NCI-H446 (cell line): ENCODE results near the gene IFNL2.
"Not testable (repeated sequence)": the region's sequence is repeated elsewhere in the genome, so short reads cannot be mapped to it uniquely, and the experiment has no call there.

Experiments used
- DNase-seq, 2 experiments: peaks; one replicate each; lab custom pipeline; 2025; lab: John Stamatoyannopoulos, UW

Gene IFNL2

GRCh38 chr19:39297931-39298634 is 29.9 kb downstream of the IFNL2 start:
- DNase-seq = no peak

- DNase-seq = no peak
Measured at GRCh38 chr19:39299404-39299803, 31.2 kb downstream of the IFNL2 start.

DNA sequence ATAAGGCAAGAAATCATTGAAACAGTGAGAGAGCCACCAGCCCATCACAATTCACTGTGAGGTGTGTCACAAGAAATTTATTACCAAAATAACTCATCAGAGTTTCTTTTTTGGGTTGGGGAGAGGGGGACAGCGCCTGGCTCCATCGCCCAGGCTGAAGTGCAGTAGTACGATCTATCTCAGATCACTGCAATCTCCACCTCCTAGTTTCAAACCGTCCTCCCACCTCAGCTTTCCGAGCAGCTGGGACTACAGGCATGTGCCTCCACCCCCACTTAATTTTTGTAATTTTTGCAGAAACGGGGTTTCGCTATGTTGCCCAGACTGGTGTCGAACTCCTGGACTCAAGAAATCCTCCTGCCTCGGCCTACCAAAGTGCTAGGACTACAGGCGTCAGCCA is 31.6 kb downstream of the IFNL2 start:
- DNase-seq = no peak

DNA sequence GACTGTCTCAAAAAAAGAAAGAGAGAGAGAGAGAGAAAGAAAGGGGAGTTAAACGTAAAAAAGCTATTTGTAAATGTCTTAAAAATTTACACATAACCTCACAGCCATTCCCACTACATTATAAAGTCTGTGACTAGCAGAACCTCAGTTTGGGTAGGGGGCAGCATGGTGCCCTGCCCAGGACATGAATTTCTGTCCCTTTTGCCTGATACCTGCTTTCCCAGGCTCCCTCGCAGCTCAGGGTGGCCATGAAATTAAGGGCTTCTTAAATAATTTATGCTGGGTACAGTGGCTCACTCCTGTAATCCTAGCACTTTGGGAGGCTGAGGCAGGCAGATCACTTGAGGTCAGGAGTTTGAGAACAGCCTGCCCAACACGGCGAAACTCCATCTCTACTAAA is 32.8 kb downstream of the IFNL2 start:
- DNase-seq = no peak

GRCh38 chr19:39301562-39301961 is 33.4 kb downstream of the IFNL2 start:
- no peak for DNase-seq

GRCh38 chr19:39303373-39304184 is 35.4 kb downstream of the IFNL2 start:
- DNase-seq = no peak

DNA sequence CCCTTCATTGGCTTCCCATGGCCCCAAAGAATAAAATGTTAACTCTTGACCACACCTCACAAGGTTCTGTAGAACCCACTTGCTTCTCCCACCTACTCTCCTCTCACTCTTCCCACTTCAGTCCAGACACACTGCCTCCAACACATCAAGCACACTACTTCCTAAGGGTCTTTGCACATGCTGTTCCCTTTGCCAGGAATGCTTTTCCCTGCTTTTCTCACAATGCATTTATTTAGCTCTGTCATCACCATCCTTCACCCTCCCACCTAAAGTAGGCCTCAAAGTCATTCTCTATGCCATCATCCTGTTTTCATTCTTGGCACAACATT is 36.0 kb downstream of the IFNL2 start:
- no peak for DNase-seq

GRCh38 chr19:39304701-39305571 is 36.7 kb downstream of the IFNL2 start:
- DNase-seq = no peak

- no peak for DNase-seq
Measured at GRCh38 chr19:39306075-39306474, 37.9 kb downstream of the IFNL2 start.

DNA sequence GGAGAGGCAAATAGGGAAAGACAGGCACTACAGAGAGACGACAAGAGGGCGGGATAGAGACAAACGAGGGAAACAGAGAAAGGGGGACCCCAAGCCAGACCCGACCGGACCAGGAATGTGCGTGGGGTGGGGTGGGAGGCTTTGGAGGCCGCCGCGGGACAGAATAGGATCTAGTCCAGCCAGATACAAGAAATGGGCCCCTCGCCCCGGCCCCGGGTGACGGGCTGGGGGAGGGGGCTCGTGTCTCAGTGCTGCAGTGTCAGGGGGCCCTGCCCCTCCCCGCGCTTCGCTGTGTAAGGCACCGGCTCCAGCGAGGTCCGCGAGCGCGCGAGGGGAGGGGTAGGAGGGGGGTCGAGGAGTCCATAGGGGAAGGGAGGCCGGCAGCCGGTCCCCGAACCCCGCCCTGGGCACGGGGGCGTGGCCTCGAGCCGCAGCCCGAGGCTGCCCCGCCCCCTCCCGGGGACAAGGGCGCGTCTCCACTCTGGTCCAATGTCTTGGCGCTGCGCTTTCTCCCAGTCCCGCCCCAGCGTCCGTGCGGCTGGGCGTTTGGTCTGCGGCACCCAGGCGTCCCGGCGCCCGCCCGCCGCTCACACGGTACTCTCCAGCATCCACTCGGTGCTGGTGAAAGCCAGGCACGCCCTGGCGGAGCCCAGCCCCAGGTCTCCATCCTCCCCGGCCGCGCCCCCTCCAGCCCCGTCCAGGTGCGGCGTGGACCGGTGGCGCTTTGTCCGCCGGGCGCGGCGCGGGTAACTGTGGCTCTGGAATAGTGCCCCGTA is 39.0 kb downstream of the IFNL2 start:
- no peak for DNase-seq

DNA sequence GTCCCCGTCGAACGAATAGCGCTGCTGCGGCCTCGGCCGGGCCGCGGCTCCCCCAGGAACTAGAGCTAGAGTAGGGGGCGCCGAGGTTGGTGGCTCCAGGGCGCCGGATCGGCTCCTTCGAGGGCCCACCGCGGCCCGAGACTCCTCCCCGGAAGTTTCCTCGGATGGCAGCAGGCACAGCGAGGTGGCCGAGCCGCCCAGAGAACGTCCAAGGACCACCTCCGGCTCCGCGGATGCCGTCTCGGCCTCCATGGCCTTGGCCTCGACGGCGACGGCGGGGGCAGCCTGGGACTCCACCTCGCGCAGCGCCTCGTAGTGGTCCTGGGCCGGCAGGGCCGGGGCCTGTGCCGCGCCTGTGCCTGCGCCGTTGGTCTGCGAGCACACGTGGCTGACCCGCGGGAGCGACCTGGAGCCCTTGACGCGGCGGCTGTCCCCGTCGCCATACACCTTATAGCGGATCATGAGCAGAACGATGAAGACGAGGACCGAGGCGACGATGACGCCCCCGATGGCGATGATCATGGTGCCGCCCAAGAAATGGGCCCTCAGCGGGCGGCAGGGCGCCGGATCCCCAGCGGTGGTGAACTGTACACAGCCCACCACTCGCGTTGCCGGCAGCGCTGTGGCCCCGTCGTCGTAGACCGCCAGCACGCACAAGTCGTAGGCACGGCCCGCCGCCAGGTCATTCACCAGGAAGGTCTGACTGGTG is 39.8 kb downstream of the IFNL2 start:
- DNase-seq = no peak

- no peak for DNase-seq
Measured at GRCh38 chr19:39308531-39309304, 40.5 kb downstream of the IFNL2 start.

- DNase-seq = not testable (repeated sequence)
Measured at GRCh38 chr19:39309305-39309670, 41.1 kb downstream of the IFNL2 start.

GRCh38 chr19:39310558-39311311 is 42.5 kb downstream of the IFNL2 start:
- DNase-seq = no peak

DNA sequence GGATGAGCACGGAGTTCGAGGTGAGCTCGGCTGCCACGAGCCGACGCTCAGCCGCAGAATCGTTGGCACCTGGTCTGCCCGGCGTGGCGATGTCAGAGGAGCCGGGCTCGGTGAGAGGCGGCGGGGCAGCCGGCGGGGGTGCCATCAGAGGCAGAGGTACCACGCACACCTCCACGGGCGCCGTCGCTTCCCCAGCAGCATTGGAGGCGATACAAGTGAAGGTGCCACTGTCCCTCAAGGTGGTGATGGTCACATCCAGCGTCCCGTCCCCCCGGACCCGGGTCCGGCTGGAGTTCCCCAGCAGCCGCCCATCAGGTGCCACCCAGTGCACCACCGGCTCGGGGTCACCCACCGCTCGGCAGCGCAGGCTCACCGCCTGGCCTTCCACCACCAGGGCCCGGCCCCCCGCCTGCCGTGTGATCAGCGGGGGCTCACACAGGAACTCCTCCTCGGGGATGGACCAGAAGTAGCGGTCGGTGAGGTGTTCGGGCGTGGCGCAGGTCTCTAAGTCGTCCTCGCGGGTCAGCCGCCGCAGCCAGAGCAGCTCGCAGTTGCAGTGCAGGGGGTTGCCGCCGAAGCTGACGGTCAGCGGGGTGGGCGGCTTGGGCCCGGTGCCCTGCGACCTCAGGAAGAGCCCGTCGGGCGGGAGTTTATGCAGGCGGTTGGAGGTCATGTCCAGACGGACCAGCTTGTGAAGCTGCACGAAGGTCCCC is 46.0 kb downstream of the IFNL2 start:
- no peak for DNase-seq

GRCh38 chr19:39315933-39316332 is 47.7 kb downstream of the IFNL2 start:
- no peak for DNase-seq

GRCh38 chr19:39316627-39317321 is 48.6 kb downstream of the IFNL2 start:
- no peak for DNase-seq

DNA sequence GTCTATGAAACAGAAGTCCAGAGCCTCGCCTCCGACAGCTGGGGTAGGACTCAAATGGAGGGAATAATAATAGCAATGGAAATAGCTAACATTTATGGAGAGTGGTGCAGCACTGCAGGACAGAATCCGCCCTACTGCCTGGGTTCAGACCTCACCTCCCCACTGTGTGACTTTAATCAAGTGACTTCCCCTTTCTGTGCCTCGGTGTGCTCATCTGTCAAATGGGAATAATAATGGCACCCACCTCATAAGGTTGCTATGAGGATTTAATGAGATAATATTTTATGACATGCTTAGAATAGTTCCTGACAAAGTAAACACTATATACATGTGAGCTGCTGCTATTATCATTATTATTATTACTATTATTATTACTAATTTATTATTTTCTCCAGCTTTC is 49.3 kb downstream of the IFNL2 start:
- DNase-seq = no peak

DNA sequence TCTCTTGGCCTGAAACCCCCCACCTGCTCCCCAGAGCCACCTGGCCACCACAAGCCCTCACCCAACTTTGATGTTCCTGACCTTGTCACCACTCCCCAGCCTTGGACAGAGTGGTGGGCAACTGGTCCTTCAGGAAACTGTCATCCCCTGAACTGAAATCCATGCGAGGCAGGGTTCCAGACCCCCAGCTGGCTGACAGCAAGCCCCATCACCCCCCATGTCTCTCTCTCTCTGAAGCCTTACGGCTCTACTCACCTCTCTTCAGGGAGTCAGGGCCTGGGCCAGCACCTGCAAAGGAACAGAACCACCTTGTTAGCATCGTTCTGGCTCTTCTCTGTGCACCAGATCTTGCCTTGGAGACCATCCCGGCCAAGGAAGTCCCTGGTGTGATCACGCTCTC is 49.9 kb downstream of the IFNL2 start:
- DNase-seq = no peak
